HG03060 (cell line): Measurements from ENCODE around the gene FCHSD2.
"Not testable (repeated sequence)": the region's sequence is repeated elsewhere in the genome, so short reads cannot be mapped to it uniquely, and the experiment has no call there.

Experiments used
- ATAC-seq: cut with Tn5 transposase; IDR thresholded peaks from one replicate; pipeline ENCODE4 v1.9.1; 2021; ENCODE audit warnings: low read depth, moderate number of reproducible peaks; ENCODE audit not compliant: unreplicated experiment

The FCHSD2 gene

GRCh38 chr11:73129198-73129597 is 12.9 kb downstream of the FCHSD2 start:
- ATAC-seq: no peak

- ATAC-seq: no peak
These were observed 15.2 kb downstream of the FCHSD2 start for GRCh38 chr11:73126804-73127480.

- ATAC-seq: no peak
These were observed 17.3 kb downstream of the FCHSD2 start for GRCh38 chr11:73124800-73125199.

GRCh38 chr11:73123892-73124291 is 18.2 kb downstream of the FCHSD2 start:
- not testable (repeated sequence) for ATAC-seq

- no peak for ATAC-seq
These were observed 20.4 kb downstream of the FCHSD2 start for GRCh38 chr11:73121692-73122091.

- no peak for ATAC-seq
These were observed 25.0 kb downstream of the FCHSD2 start for GRCh38 chr11:73117071-73117470.

GRCh38 chr11:73116636-73117035 is 25.5 kb downstream of the FCHSD2 start:
- ATAC-seq: no peak

- no peak for ATAC-seq
These were observed 27.3 kb downstream of the FCHSD2 start for GRCh38 chr11:73114835-73115220.

- ATAC-seq: no peak
These were observed 27.8 kb downstream of the FCHSD2 start for GRCh38 chr11:73114110-73114834.

- no peak for ATAC-seq
These were observed 28.7 kb downstream of the FCHSD2 start for GRCh38 chr11:73113426-73113825.

- no peak for ATAC-seq
These were observed 34.5 kb downstream of the FCHSD2 start for GRCh38 chr11:73107597-73107996.

- ATAC-seq: no peak
These were observed 35.8 kb downstream of the FCHSD2 start for GRCh38 chr11:73106347-73106746.

- ATAC-seq: no peak
These were observed 41.5 kb downstream of the FCHSD2 start for GRCh38 chr11:73100578-73100977.

GRCh38 chr11:73099512-73100266 is 42.4 kb downstream of the FCHSD2 start:
- ATAC-seq: no peak

- no peak for ATAC-seq
These were observed 46.5 kb downstream of the FCHSD2 start for GRCh38 chr11:73095613-73096012.

GRCh38 chr11:73091521-73092305 is 50.4 kb downstream of the FCHSD2 start:
- ATAC-seq: no peak

- ATAC-seq: no peak
These were observed 54.4 kb downstream of the FCHSD2 start for GRCh38 chr11:73087730-73088129.

GRCh38 chr11:73085189-73085875 is 56.8 kb downstream of the FCHSD2 start:
- no peak for ATAC-seq

GRCh38 chr11:73078631-73079030 is 63.5 kb downstream of the FCHSD2 start:
- ATAC-seq: no peak

- no peak for ATAC-seq
These were observed 64.7 kb downstream of the FCHSD2 start for GRCh38 chr11:73077454-73077853.
